Measurements from ENCODE around the gene LAMA2.

DNA sequence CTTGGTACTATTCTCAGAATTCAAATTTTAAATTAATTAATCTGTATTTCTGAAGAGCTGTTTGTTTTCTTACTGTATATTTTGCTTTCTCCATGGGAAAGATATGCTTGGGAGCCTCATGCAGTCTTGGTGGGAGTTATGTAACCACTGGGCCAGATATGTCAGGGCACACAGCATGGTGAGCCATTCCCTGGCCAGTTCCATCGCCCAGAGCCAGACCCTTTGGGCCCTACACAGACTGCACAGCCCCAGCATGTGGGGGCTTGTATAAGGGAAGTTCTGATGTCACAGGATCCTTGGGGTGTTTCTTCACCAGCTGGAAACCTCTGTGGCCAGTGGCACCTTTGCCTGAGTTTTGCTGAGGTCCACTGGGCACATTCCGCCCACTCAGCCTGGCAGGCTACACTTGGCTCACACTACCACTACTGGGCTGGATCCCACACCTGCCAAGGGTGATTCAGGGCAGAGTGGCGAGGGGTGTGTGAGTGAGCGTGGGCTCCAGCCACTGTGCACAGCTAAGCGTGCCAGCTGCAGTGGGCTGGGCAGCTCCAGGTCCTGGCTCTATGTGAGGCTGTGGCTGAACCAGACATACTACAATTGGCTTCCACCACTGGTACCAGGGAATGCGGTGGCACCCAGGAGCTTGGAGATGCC is 533.5 kb downstream of the LAMA2 start:
- TF ChIP-seq, protein P1, sequence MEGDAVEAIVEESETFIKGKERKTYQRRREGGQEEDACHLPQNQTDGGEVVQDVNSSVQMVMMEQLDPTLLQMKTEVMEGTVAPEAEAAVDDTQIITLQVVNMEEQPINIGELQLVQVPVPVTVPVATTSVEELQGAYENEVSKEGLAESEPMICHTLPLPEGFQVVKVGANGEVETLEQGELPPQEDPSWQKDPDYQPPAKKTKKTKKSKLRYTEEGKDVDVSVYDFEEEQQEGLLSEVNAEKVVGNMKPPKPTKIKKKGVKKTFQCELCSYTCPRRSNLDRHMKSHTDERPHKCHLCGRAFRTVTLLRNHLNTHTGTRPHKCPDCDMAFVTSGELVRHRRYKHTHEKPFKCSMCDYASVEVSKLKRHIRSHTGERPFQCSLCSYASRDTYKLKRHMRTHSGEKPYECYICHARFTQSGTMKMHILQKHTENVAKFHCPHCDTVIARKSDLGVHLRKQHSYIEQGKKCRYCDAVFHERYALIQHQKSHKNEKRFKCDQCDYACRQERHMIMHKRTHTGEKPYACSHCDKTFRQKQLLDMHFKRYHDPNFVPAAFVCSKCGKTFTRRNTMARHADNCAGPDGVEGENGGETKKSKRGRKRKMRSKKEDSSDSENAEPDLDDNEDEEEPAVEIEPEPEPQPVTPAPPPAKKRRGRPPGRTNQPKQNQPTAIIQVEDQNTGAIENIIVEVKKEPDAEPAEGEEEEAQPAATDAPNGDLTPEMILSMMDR (IDR thresholded peaks at IDR 0.05) = no peak
- TF ChIP-seq POLR2A (IDR thresholded peaks at IDR 0.05) = no peak

All from uterus (tissue), 2 donors.